HG03342 (cell line): ENCODE measurements around the gene DCUN1D4.

ENCODE experiments used
- ATAC-seq: cut with Tn5 transposase; IDR thresholded peaks from one replicate; pipeline ENCODE4 v1.9.1; 2021; ENCODE audit warnings: mild to moderate bottlenecking, moderate library complexity; ENCODE audit not compliant: unreplicated experiment

The DCUN1D4 gene

GRCh38 chr4:51853027-51853682 lies 10.2 kb downstream of the DCUN1D4 start:
- no peak for ATAC-seq

GRCh38 chr4:51855270-51855669 lies 12.3 kb downstream of the DCUN1D4 start:
- no peak for ATAC-seq

- no peak for ATAC-seq
These were observed 12.8 kb downstream of the DCUN1D4 start for GRCh38 chr4:51855751-51856150.

GRCh38 chr4:51858605-51859202 lies 15.8 kb downstream of the DCUN1D4 start:
- ATAC-seq, result no peak

- no peak for ATAC-seq
These were observed 16.6 kb downstream of the DCUN1D4 start for GRCh38 chr4:51859476-51860031.

GRCh38 chr4:51862199-51862598 lies 19.2 kb downstream of the DCUN1D4 start:
- no peak for ATAC-seq

- ATAC-seq, result no peak
These were observed 19.8 kb downstream of the DCUN1D4 start for GRCh38 chr4:51862781-51863180.

- no peak for ATAC-seq
These were observed 22.8 kb downstream of the DCUN1D4 start for GRCh38 chr4:51865717-51866116.

- ATAC-seq, result no peak
These were observed 23.9 kb downstream of the DCUN1D4 start for GRCh38 chr4:51866835-51867234.

- ATAC-seq, result no peak
These were observed 24.9 kb downstream of the DCUN1D4 start for GRCh38 chr4:51867689-51868448.

- no peak for ATAC-seq
These were observed 25.5 kb downstream of the DCUN1D4 start for GRCh38 chr4:51868449-51868847.

GRCh38 chr4:51870441-51871188 lies 27.7 kb downstream of the DCUN1D4 start:
- no peak for ATAC-seq

- no peak for ATAC-seq
These were observed 29.5 kb downstream of the DCUN1D4 start for GRCh38 chr4:51872283-51872997.

GRCh38 chr4:51874551-51874950 lies 31.6 kb downstream of the DCUN1D4 start:
- ATAC-seq, result no peak

- ATAC-seq, result no peak
These were observed 35.5 kb downstream of the DCUN1D4 start for GRCh38 chr4:51878431-51878830.

GRCh38 chr4:51880016-51880915 lies 37.3 kb downstream of the DCUN1D4 start:
- ATAC-seq, result no peak

- ATAC-seq, result no peak
These were observed 41.1 kb downstream of the DCUN1D4 start for GRCh38 chr4:51884055-51884454.

- ATAC-seq, result no peak
These were observed 41.7 kb downstream of the DCUN1D4 start for GRCh38 chr4:51884606-51885005.

GRCh38 chr4:51885363-51885762 lies 42.4 kb downstream of the DCUN1D4 start:
- ATAC-seq, result peak; percentile 50
